GM12872 (cell line): Measurements from ENCODE around the gene AZIN2.

ENCODE experiments used
- CTCF ChIP-seq: IDR thresholded peaks from 3 replicates; pipeline ENCODE4 v1.5.1; 2011; ENCODE audit warnings: low read depth, mild to moderate bottlenecking, low read length, moderate library complexity; ENCODE audit not compliant: insufficient read depth

The AZIN2 gene

GRCh38 chr1:33065301-33065700 is 15.7 kb upstream of the AZIN2 start:
- TF ChIP-seq CTCF: no peak

- TF ChIP-seq CTCF: no peak
These were observed 10.3 kb upstream of the AZIN2 start for GRCh38 chr1:33070628-33071027.

- no peak for TF ChIP-seq CTCF
These were observed 8.2 kb upstream of the AZIN2 start for GRCh38 chr1:33072707-33073106.

GRCh38 chr1:33074193-33074945 is 6.6 kb upstream of the AZIN2 start:
- TF ChIP-seq CTCF: no peak

- no peak for TF ChIP-seq CTCF
These were observed 2.8 kb upstream of the AZIN2 start for GRCh38 chr1:33078030-33078591.

- TF ChIP-seq CTCF: no peak
These were observed 580 bp upstream of the AZIN2 start for GRCh38 chr1:33080373-33080772.

- TF ChIP-seq CTCF: no peak
These were observed 777 bp downstream of the AZIN2 start for GRCh38 chr1:33081554-33082305.
